HG03342 (cell line): ENCODE data around the gene RAPGEF2.

Experiments
- ATAC-seq: cut with Tn5 transposase; IDR thresholded peaks from one replicate; pipeline ENCODE4 v1.9.1; 2021; ENCODE audit warnings: mild to moderate bottlenecking, moderate library complexity; ENCODE audit not compliant: unreplicated experiment

RAPGEF2 gene

DNA sequence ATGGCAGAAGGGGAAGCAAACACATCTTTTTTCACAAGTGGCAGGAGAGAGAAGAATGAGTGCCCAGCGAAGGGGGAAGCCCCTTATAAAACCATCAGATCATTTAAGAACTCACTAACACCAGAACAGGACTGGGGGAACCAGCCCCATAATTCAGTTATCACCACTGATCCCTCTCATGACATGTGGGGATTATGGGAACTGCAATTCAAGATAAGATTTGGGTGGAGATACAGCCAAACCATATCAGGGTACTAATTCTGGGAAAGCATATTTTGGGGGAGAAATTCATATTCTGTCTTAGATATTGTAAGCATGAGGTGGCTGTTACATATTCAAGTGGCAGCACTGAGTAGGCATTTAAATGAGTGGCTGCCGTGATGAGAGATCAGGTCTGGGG, 87.8 kb downstream of the RAPGEF2 start:
- no peak for ATAC-seq

DNA sequence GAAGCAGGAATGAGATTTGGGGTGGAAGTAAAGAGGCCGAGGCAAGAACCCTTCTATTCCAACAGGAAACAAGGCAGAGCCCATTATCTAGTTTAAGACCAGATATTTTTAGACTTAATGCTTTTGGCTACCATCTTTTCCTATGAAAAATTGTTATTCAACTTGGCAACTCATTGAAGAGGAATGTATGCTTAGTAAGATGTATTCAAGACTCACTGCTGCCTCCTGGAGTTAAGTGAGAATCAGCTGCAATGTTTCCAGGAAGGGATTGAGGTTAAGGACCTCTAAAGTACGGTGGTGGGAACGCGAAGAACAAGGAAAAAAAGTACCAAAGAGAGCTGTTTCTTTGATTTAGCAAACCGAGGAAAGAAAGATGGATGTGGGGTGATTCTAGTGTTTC, 89.1 kb downstream of the RAPGEF2 start:
- ATAC-seq = no peak

DNA sequence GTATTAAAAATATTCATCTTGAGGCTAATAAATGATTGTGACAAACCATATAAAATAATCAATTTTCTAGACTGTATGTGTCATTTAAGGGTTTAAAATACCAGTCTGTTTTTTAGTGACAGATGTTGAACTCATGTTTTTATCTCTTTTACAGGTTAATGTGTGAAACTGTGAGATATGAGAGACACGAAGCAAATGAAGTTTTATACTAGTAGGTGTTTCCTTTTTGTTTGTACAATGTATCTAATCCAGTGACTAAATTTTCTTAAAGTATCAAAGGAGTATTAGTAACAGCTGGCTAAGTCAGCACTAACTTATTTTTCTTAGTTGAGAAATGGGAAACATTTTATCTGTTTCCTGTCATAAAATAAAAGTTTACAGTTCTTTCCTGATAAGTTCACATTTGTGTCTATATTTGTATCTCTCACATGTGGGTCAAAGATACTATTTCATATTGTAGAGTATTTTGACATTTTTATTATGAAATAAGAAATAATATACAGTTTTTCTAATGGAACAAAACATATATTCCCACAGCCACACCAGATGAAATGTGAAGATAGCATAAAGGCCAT, 90.3 kb downstream of the RAPGEF2 start:
- ATAC-seq = no peak

DNA sequence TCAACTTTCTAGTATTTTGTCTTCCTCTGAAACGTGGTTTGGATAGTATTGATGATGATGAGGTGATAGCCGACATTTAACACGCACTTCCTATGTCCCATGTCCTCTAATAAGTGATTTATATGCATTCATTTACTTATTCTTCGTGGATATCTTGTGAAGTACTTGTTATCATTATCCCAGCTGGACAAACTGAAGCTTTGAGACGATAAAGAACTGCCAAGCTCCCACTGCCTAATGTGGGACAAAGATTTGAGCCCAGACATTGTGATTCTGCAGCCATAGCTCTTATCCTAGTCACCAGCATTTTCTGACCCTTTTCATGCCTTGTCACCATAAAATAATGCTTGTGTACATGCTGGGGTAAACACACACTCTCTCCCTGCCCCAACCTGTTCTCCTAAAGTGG, 92.5 kb downstream of the RAPGEF2 start:
- no peak for ATAC-seq

DNA sequence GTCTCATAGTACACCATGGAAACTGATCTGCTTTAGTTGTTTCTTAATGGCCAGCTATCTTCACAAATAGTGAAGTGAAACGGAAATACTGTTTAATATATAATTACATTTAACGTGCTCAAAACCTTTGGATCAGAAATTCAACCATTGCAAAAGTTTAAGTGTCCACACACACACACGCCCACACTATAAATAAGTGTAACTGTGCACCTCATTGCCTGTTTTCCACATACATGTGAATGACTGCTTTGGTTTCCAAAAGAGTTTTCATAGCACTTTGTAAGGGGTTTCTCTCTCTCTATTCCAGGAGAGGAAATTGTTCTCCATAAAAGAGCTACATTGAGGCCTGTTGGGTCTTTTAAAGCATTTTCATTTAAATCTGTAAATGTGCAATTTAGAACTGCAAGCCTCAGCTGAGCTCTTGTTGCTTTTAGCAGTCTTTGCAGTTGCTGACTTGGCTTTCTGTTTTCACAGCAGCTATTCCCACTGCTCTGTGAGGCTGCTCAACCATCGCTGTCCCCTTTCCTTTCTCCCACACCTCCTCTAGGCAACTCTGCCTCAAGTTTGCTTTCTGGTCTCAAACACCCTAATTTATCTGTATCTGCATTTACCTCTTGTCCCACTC, 94.5 kb downstream of the RAPGEF2 start:
- no peak for ATAC-seq

DNA sequence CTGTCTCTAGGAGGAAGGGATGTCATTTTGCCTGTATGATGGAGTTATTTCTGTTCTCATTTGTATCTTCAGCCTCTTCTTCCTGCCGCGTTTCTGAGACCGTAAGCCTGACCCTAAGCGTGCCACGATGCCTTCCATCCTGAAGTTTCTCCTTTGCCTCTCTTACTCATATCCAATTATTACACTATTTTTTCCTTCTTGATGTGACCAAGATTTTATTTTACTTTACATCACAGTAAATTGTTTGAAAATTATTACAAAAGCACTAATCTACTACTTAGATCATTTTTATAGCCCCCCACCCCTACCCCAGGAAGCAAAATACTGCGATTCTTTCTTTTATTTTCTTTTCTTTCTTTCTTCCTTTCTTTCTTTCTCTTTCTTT, 95.0 kb downstream of the RAPGEF2 start:
- ATAC-seq = no peak

DNA sequence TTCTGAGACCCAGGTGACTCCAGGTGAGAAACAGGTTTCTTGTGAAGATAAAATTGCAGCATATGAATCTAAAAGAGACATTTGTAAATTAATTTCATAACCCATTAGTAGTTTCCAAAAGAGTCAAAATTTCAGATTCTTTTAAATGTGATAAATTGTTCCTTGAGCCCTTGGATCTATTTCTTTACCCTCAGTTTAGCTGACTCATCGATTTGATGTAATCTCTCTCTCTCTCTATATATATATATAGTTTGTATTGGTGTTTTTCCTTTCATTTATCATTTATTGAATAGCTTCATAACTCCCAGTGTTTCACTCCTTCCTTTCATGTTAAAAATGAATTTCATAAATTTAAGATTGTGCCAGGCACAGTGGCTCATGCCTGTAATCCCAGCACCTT, 96.9 kb downstream of the RAPGEF2 start:
- ATAC-seq = no peak

DNA sequence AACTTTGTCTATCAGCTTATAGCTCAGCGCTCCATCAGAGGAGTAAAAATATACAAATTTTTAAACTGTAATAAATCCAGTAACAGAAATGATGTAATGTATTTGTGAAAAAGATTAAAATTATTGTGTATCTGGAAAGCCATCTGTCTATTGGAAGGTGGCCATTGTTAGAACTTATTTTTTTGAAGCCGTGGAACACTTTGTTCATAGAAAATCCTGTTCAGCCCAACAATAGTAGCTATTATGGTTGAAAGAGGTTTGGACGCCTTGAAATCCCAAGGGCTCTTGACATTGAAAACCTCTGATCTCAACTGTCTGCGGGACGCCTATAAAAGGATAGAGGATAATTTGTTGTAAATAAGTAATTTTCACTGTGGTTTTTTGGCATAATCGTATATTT, 98.3 kb downstream of the RAPGEF2 start:
- ATAC-seq = no peak

DNA sequence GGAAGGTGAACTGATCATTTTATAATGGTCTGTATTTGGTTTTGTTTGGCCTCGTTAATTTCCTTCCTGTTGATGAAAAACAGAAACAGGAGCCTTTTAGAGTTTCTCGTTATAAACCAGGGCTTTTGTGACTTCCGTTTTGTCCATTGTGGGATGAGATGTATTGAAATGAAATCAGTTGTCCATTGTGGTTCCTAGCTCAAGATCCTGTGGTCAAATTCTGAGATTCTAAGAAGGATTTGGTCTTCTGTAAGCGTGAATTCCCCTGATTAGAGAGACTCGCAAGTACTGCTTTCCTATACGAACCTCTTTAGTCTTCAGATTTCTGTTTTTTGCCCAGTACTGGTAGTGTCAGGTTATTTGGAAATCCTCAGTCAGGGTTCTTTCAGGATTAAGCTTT, 101.7 kb downstream of the RAPGEF2 start:
- ATAC-seq = no peak

DNA sequence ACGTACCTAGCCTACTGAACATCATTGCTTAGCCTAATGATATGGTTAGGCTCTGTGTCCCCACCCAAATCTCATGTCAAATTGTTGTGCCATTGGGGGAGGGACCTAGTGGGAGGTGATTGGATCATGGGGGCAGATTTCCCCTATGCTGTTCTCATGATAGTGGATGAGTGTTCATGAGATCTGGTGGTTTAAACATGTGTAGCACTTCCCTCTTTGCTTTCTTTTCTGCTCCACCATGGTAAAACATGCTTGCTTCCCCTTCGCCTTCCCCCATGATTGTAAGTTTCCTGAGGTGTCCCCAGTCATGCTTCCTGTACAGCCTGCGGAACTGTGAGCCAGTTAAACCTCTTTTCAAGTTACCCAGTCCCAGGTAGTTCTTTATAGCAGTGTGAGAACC, 102.6 kb downstream of the RAPGEF2 start:
- no peak for ATAC-seq

DNA sequence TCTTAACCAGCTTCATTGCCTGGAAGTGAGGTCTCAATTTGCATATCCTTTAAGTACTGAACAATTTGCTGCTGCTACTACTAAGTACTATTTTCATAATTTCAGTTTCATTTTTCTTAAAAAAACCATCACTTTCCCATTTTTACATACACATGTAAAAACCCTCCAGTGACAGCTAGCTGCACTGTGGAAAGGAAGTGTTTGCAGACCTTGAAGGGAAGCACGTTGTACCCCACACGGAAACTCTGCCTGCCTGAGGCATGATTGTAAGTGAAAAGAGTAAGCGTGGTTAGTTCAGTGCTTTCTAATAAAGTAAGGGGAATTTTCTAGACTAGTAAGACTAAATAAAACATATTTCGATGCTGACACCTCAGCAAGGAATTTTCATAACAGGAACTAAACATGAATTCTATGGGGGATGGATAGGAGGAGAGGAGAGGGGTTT, 103.6 kb downstream of the RAPGEF2 start:
- ATAC-seq = peak; percentile 72

DNA sequence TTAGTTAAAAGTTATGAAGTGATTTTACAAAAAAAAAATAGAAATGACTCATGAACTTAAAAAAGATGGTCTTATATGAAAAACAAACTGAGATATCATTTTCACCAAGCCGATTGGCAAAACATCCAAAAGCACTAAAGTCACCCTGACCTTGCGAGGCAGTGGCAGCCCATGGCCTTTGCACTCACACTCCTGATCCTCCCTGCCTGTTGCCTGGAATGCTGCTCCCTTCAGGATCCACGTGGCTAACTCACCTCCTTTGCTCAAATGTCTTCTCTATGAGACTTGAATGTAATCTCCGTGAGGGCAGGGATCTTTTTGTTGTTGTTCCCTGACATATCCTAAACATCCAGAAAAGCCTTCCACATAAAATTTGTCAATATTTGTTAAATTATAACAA, 106.4 kb downstream of the RAPGEF2 start:
- ATAC-seq = no peak

DNA sequence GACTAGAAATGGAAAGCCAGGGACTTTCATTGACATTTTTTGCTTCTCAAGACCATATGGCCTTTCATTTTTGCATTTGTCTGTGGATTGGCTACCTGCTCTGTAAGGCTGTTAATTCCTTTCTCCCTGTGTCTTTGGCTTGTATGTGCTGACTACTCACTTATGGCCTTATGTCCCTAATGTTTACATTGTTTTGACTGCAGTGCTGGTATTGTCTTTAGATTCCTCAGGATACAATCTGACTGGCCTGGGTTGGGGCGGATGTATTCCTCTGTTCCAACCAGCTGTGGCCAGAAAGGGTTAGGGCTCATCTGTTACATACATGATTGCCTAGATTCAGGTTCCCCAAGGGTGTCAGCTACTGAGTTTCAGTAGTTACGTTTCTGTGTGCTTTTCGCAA, 108.1 kb downstream of the RAPGEF2 start:
- ATAC-seq = no peak

DNA sequence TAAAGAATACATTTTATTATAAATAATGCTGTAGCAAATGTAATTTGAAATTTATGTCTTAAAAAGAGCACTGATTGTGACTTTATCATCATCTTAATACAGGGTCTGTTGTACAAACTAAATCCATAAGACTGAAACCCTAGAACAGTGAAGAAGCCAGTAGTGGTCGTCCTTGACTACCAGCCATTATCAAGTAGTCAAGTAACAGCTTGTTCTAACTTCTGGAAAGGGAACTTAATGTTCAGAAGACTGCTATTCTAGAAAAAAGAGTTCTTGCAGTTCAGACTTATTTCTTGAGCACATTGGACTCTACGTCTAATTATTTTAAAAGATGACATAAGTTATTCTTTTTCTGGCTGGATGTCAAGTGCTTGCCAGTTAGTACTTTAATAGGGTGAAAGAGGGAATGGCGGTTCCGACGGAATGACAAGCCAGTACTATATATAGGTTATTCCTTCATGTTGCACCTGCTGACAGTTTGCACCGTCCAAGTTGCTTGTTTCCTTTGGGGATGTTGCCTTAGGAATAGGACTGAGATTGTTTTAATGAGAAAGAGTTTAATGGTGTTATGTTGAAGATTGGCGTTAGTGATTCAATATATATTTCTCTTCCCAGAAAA, 109.9 kb downstream of the RAPGEF2 start:
- no peak for ATAC-seq

DNA sequence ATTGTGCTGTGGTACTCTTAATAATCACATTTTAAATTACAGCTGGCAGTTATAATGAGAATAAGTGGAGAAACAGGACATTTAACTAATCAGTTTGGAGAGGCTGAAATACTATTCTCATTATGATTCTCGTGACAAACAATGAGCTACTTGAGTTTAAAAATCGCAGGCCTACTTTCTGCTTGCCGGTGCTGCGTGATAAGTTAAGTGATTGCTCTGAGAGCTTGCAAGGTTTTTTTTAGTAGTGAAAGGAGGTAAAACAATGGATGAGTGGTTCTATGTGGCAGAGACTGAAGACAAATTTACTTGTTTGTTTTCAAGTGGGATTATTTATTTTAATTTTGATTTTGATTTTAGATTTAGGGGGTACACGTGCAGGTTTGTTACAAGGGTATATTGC, 114.0 kb downstream of the RAPGEF2 start:
- ATAC-seq = no peak

DNA sequence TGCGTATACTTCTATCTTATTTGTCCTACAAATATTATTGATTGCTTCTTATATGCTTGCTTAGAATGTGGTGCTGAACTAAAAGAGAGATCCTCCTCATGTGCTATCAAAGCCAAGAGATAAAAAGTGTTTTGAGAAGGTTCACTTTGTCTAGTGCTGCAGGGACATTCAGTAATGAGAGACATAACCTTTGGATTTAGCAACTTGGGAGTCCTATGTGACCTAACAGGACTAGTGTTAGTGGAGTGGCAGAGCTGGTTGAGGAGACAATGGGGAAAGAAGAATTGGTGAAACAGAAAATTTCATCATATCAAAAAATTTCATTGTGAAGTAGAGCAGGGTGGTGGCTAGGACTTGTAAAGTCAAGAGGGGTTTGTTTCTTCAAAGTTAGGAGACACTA, 117.0 kb downstream of the RAPGEF2 start:
- ATAC-seq = no peak

DNA sequence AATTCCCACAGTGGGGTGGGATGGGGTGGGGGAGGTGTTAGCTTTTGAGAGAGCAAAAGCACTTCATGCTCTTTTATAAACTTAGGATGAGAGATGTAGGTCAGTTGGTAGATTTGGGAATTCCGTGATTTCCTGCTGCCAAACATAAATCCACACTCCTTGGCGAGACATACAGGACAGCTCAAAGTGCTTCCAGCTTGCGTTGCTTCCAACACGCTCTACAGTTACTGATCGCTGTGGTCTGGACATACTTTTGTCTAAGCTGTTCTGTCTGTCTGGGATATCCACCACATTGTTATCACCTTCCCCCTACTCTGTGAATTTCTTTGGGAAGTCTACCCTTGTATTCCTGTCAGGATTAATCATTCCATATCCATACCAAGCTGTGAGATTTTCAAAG, 117.5 kb downstream of the RAPGEF2 start:
- no peak for ATAC-seq

DNA sequence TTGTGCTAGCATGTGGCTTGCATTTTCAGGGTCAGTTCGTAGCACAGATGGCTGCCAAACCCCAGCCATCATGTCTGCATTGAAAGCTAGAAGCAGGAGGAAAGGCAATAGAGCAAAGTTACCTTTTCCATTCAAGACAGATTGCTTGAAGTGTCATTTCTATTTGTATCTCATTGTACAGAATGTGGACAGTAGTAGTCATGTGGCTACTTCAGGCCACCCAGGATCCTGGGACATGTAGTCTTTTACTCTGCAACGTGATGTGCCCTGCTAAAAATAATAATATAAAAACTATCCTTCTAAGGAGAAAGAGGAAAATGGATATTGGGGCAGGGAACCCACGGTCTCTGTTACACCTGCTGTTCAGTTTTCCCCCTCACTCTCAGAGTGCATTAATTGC, 118.4 kb downstream of the RAPGEF2 start:
- no peak for ATAC-seq

DNA sequence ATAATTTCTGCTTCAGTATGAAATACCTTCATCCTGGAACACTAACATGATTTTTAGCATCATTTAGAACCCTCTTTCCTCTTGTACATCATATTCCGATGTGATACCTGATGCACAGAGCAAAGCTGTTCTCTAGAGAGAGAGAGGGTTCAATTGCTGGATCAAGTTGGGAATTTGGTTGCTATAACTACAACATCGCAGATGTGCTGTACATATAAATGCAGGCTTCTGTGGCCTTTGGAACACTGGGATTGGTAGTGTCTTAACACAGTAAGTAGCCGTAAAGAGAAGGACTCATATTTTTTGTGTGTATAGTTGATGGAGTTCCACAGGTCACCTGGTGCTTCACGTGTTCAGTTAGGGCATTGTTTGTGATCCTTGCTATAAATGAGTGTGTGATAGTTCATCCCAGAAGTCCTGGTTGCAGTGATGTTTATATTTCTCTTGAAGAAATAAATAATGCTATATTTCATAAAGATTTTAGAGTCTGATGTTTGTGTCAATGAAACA, 119.2 kb downstream of the RAPGEF2 start:
- ATAC-seq = no peak

DNA sequence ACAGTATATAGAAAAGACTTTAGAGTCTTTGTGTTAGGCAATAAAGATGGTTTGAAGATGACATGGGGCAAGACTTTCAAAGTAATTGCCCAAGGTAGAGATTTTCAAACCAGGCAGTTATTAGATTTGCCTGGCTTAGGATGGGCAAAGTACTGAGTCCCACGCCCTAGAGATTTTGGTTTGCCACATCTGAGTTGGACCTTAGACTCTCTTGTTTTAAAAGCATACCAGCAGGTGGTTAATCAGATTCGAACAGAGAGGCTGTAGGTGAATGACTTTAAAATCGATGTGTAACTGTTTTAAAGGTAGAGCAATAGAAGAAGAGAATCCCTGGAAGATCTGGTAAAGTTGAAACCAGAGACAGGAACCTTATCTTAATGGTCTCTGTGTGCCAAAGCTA, 121.5 kb downstream of the RAPGEF2 start:
- no peak for ATAC-seq

DNA sequence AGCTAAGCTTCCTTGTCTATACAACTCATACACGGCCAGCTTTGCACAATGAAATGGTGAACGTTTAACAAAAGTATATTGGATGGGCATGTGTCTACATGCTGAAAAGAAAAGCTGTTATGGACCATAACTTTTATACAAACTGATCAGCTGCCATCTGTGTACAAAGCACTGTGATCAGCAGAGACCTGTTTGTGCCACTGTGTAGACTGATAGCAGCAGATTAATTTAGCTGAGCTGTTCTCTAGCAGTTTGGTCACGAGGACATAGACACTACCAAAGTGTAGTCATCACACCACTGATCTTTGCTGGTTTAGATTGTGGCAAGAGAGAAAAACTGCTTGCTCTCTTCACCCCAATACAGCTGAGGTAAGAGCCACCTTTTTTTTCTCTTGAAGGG, 124.5 kb downstream of the RAPGEF2 start:
- ATAC-seq = no peak

DNA sequence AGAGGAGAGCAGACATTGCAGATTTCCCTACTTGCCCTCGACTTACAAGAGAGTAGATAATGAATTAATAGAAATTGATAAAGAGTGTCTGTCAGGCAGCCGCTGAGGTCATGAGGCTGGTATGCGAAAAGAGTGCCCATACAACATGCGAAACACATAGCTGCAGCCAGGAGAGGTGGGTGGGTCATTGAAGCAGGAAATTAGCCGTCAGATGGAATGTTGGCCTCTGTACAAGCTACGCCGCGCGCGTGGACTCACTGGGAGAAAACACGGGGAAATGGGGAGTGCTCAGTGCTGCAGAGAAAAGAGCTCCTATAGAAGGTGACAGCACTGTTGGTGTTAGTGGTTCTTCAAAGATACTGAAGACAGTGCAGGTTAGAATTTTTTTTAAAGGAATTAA, 125.1 kb downstream of the RAPGEF2 start:
- no peak for ATAC-seq

DNA sequence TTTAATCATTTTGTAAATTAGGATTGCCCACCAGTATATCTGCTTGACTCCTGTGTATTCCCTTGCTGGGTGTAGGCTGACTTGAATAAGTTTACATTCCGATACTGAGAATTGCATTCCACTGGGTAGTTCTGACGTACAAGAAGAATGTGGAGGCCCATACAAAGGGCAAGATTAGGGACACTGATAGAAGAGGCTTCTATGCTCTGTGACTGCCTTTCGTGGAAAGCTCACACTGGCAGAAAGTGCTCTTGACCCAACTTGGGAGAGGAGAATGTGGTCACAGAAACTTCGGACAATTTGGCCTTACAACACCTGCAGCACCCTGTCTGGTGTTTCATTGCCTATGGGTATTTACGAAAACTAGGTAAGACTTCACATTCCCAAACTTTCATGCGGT, 126.3 kb downstream of the RAPGEF2 start:
- no peak for ATAC-seq
